Liver (tissue), 9 donors: ENCODE measurements around the gene CAPN2. TPM values are rescaled to one million over a fixed set of nuclear protein-coding genes. Genes with fewer than 3 reads are reported as not detected.

Experiments
- DNase-seq: peaks from one replicate; pipeline ENCODE4 v3.0.0-alpha.2; 2017; ENCODE audit warnings: low spot score
- H3K27ac ChIP-seq, 2 donors: one replicate each; pipeline ENCODE4 v1.7.0; 2013; ENCODE audit warnings: inconsistent platforms in 2 of 2, low read length in 2 of 2, control low read depth in 1 of 2, low read depth in 1 of 2, mild to moderate bottlenecking in 1 of 2
- H3K27me3 ChIP-seq, 4 donors: one replicate each; pipeline versions ENCODE4 v1.6.1 to v1.7.0; 2013; ENCODE audit warnings: low read length in 3 of 4, inconsistent platforms in 1 of 4, mild to moderate bottlenecking in 1 of 4, moderate library complexity in 1 of 4; ENCODE audit not compliant: control insufficient read depth in 4 of 4, insufficient read depth in 4 of 4
- H3K36me3 ChIP-seq, 4 donors: one replicate each; pipeline versions ENCODE4 v1.6.1 to v1.7.0; 2013; ENCODE audit warnings: low read length in 3 of 4, mild to moderate bottlenecking in 3 of 4, low read depth in 1 of 4, moderate library complexity in 1 of 4; ENCODE audit not compliant: control insufficient read depth in 4 of 4, insufficient read depth in 3 of 4
- H3K4me1 ChIP-seq, 4 donors: one replicate each; pipeline versions ENCODE4 v1.6.1 to v1.7.0; 2013; ENCODE audit warnings: low read length in 3 of 4, mild to moderate bottlenecking in 3 of 4, moderate library complexity in 1 of 4; ENCODE audit not compliant: control insufficient read depth in 4 of 4, insufficient read depth in 4 of 4
- H3K4me3 ChIP-seq, 3 donors: one replicate each; pipeline versions ENCODE4 v1.6.1 to v1.7.0; 2013; ENCODE audit warnings: low read length in 3 of 3, control low read depth in 1 of 3, low read depth in 1 of 3, mild to moderate bottlenecking in 1 of 3
- H3K9ac ChIP-seq, 2 donors: one replicate each; pipeline ENCODE4 v1.7.0; 2013; ENCODE audit warnings: low read length in 2 of 2, mild to moderate bottlenecking in 2 of 2, moderate library complexity in 2 of 2, control low read depth in 1 of 2, low read depth in 1 of 2
- H3K9me3 ChIP-seq, 4 donors: one replicate each; pipeline versions ENCODE4 v1.6.1 to v1.7.0; 2013; ENCODE audit warnings: low read length in 3 of 4; ENCODE audit not compliant: control insufficient read depth in 4 of 4
- ATF3 ChIP-seq: IDR thresholded peaks from 2 replicates; pipeline ENCODE4 v1.6.1; 2016; ENCODE audit warnings: antibody characterized with exemption
- EGR1 ChIP-seq, 2 donors: IDR thresholded peaks; 2 replicates each; pipeline ENCODE4 v1.6.1; 2016 to 2018; ENCODE audit warnings: antibody characterized with exemption in 2 of 2, low read depth in 2 of 2
- FOXA1 ChIP-seq: IDR thresholded peaks from 2 replicates; pipeline ENCODE4 v1.6.1; 2016; ENCODE audit warnings: antibody characterized with exemption
- FOXA2 ChIP-seq: IDR thresholded peaks from 2 replicates; pipeline ENCODE4 v1.6.1; 2016; ENCODE audit warnings: antibody characterized with exemption
- GABPA ChIP-seq, 2 donors: IDR thresholded peaks in 1 of 2; conservative IDR thresholded peaks in 1 of 2; 2 replicates each; pipeline ENCODE4 v1.6.1; 2016; ENCODE audit warnings: antibody characterized with exemption in 2 of 2, mild to moderate bottlenecking in 1 of 2, moderate library complexity in 1 of 2
- HNF4A ChIP-seq, 2 donors: conservative IDR thresholded peaks; 2 replicates each; pipeline ENCODE4 v1.6.1; 2016; ENCODE audit warnings: antibody characterized with exemption in 2 of 2, mild to moderate bottlenecking in 2 of 2
- HNF4G ChIP-seq: IDR thresholded peaks from 2 replicates; pipeline ENCODE4 v1.6.1; 2016; ENCODE audit warnings: antibody characterized with exemption
- JUND ChIP-seq, 2 donors: IDR thresholded peaks; 2 replicates each; pipeline ENCODE4 v1.6.1; 2016; ENCODE audit warnings: antibody characterized with exemption in 2 of 2
- NR2F2 ChIP-seq: IDR thresholded peaks from 2 replicates; pipeline ENCODE4 v1.6.1; 2016; ENCODE audit warnings: antibody characterized with exemption
- RAD21 ChIP-seq, 2 donors: IDR thresholded peaks; 2 replicates each; pipeline ENCODE4 v1.6.1; 2016; ENCODE audit warnings: antibody characterized with exemption in 2 of 2, mild to moderate bottlenecking in 2 of 2
- REST ChIP-seq: IDR thresholded peaks from 2 replicates; pipeline ENCODE4 v1.6.1; 2016; ENCODE audit warnings: antibody characterized with exemption, mild to moderate bottlenecking
- RXRA ChIP-seq, 2 donors: IDR thresholded peaks; 2 replicates each; pipeline ENCODE4 v1.6.1; 2017 to 2018; ENCODE audit warnings: antibody characterized with exemption in 2 of 2, mild to moderate bottlenecking in 1 of 2
- SP1 ChIP-seq: IDR thresholded peaks from 2 replicates; pipeline ENCODE4 v1.6.1; 2018; ENCODE audit warnings: antibody characterized with exemption, mild to moderate bottlenecking
- TAF1 ChIP-seq: conservative IDR thresholded peaks from 2 replicates; pipeline ENCODE4 v1.6.1; 2016; ENCODE audit warnings: antibody characterized with exemption, mild to moderate bottlenecking
- YY1 ChIP-seq: IDR thresholded peaks from 2 replicates; pipeline ENCODE4 v1.6.1; 2016; ENCODE audit warnings: antibody characterized with exemption, mild to moderate bottlenecking
- WGBS: extraction: QIAGEN DNeasy Blood & Tissue Kit; methylation state at CpG from one replicate; pipeline ENCODE4 v1.1.7; 2013; 5-methylcytosine and 5-hydroxymethylcytosine counted together
- polyA plus RNA-seq, 2 donors: library from polyadenylated mRNA; stranded (reverse) in 1 of 2; unstranded in 1 of 2; fragments of 200-250 nt in 1 of 2; fragments of >200 nt in 1 of 2; fragmentation: Nextera tagmentation in 1 of 2; extraction: Ambion mirVana in 1 of 2; gene quantifications; one replicate each; pipeline versions ENCODE4 v1.2.1 to v1.2.3, GENCODE V29; 2013 to 2015
- total RNA-seq, 2 donors: library from RNA; depleted of rRNA; stranded (reverse); fragments of >200 nt; gene quantifications; one replicate each; pipeline ENCODE4 v1.2.3, GENCODE V29; 2014
- TF ChIP-seq, protein P1 (sequence below): IDR thresholded peaks from 2 replicates; pipeline ENCODE4 v1.6.1; 2016; ENCODE audit warnings: antibody characterized with exemption
- TF ChIP-seq, protein P2 (sequence below): fragments of 150-350 bp; IDR thresholded peaks from 2 replicates; pipeline ENCODE4 v1.5.1; 2017; ENCODE audit warnings: improper control_type of control experiment, low read depth, low read length; ENCODE audit not compliant: missing input control
- TF ChIP-seq, protein P3 (sequence below): IDR thresholded peaks from 2 replicates; pipeline ENCODE4 v1.6.1; 2016; ENCODE audit warnings: antibody characterized with exemption
- donor health status: healthy.
- donor health status: healthy.
- donor health status: healthy.
- donor health status: healthy.
- donor health status: healthy.

Gene CAPN2
- total and polyA plus RNA-seq, 4 donors, result 11.2 to 20.7 (median 15.5) TPM

DNA sequence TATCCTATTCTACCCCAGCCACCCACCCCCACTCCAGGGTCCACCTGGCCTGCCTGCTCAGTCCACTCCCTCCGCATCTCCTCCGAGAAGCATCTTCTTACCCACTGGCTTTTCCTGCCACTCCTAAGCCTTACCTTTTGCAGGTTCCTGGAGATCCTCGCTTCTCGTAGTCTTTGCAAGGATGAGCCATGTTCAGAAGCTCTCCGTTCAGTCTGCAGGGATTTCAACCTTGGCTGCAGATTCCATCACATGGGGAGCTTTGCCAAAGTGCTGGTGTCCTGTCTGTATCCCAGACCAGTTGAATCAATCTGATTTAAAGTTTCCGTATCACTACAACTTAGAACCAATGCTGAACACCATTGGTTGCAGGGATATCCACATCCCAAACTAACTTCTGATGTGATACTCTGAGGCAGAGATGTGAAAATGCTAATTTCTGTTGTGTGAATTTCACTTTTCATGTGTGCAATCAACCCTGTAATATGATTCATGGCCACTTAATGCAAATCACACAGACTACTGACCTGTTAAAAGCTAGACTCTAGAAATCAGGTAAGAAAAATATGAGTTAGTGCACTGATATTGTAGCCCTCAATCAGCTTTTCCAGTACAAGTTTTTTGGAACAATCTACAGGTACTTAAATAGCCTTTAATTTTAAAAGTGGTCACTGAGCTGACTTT lies 61.9 kb downstream of the CAPN2 start:
- H3K9ac ChIP-seq, result no peak overlapping the region
- DNase-seq, result no peak
- H3K9me3 ChIP-seq, result no peaks in the 10 kb centered on the region
- TF ChIP-seq RXRA (IDR thresholded peaks at IDR 0.05) (no peak), FOXA2 (no peak), GABPA (IDR thresholded peaks at IDR 0.05 in 1 of 2, conservative IDR thresholded peaks at IDR 0.05 in 1 of 2) (no peak), JUND (IDR thresholded peaks at IDR 0.05) (no peak), YY1 (no peak), NR2F2 (no peak), HNF4A (conservative IDR thresholded peaks at IDR 0.05) (no peak), HNF4G (no peak), RAD21 (IDR thresholded peaks at IDR 0.05) (no peak), REST (no peak), ATF3 (no peak), FOXA1 (no peak), EGR1 (IDR thresholded peaks at IDR 0.05; ENCODE audit: low read depth in 2 of 2) (no peak), TAF1 (no peak), SP1 (no peak)
- TF ChIP-seq, protein P1, sequence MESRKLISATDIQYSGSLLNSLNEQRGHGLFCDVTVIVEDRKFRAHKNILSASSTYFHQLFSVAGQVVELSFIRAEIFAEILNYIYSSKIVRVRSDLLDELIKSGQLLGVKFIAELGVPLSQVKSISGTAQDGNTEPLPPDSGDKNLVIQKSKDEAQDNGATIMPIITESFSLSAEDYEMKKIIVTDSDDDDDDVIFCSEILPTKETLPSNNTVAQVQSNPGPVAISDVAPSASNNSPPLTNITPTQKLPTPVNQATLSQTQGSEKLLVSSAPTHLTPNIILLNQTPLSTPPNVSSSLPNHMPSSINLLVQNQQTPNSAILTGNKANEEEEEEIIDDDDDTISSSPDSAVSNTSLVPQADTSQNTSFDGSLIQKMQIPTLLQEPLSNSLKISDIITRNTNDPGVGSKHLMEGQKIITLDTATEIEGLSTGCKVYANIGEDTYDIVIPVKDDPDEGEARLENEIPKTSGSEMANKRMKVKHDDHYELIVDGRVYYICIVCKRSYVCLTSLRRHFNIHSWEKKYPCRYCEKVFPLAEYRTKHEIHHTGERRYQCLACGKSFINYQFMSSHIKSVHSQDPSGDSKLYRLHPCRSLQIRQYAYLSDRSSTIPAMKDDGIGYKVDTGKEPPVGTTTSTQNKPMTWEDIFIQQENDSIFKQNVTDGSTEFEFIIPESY, result no peak
- TF ChIP-seq, protein P2, sequence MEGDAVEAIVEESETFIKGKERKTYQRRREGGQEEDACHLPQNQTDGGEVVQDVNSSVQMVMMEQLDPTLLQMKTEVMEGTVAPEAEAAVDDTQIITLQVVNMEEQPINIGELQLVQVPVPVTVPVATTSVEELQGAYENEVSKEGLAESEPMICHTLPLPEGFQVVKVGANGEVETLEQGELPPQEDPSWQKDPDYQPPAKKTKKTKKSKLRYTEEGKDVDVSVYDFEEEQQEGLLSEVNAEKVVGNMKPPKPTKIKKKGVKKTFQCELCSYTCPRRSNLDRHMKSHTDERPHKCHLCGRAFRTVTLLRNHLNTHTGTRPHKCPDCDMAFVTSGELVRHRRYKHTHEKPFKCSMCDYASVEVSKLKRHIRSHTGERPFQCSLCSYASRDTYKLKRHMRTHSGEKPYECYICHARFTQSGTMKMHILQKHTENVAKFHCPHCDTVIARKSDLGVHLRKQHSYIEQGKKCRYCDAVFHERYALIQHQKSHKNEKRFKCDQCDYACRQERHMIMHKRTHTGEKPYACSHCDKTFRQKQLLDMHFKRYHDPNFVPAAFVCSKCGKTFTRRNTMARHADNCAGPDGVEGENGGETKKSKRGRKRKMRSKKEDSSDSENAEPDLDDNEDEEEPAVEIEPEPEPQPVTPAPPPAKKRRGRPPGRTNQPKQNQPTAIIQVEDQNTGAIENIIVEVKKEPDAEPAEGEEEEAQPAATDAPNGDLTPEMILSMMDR, result no peak
- TF ChIP-seq, protein P3, sequence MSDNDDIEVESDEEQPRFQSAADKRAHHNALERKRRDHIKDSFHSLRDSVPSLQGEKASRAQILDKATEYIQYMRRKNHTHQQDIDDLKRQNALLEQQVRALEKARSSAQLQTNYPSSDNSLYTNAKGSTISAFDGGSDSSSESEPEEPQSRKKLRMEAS, result no peak
- no peak overlapping the region for H3K27ac ChIP-seq
- no peaks in the 10 kb centered on the region for H3K27me3 ChIP-seq
- H3K4me3 ChIP-seq, result no peak overlapping the region
- no peaks in the 10 kb centered on the region for H3K4me1 ChIP-seq
- H3K36me3 ChIP-seq, result peaks cover 7 to 51% (median 46%) of the 10 kb centered on the region in 4 donors
- 99% methylated on average over 6 of the region's 6 CpGs for WGBS
